Vagina (tissue), 2 donors: ENCODE measurements around the gene CREB3L2.

Experiments used
- CTCF ChIP-seq, 3 experiments: fragments of 450-650 bp in 2 of 3; fragments of 200-600 bp in 1 of 3; sonication (generic) in 1 of 3; IDR thresholded peaks; one replicate each; pipeline ENCODE4 v1.5.1; 2017 to 2019; ENCODE audit warnings: antibody characterized with exemption in 3 of 3, mild to moderate bottlenecking in 2 of 3, moderate library complexity in 2 of 3
- POLR2A ChIP-seq, 2 donors: fragments of 450-650 bp; IDR thresholded peaks; one replicate each; pipeline ENCODE4 v1.6.1; 2017; ENCODE audit warnings: antibody characterized with exemption in 2 of 2, mild to moderate bottlenecking in 2 of 2, moderate library complexity in 2 of 2

GRCh38 chr7:137832382-137832781, 169.5 kb downstream of the CREB3L2 start:
- no peak for TF ChIP-seq CTCF (IDR thresholded peaks at IDR 0.05)
- no peak for TF ChIP-seq POLR2A (IDR thresholded peaks at IDR 0.05)
